Measurements from ENCODE around the gene CA10. TPM values are rescaled to one million over a fixed set of nuclear protein-coding genes. Genes with fewer than 3 reads are reported as not detected.

CA10 gene
- total and polyA plus RNA-seq, 2 experiments from 2014 or later: 0.92 to 1.5 TPM

- TF ChIP-seq ZNF331 (CRISPR knock-in tag; IDR thresholded peaks at IDR 0.05; ENCODE audit: low read depth) (no peak), EZH2phosphoT487 (IDR thresholded peaks at IDR 0.05; ENCODE audit: unreplicated experiment) (no peak), ZNF114 (CRISPR knock-in tag; IDR thresholded peaks at IDR 0.05) (no peak), NANOG (IDR thresholded peaks at IDR 0.05; ENCODE audit: borderline replicate concordance) (no peak), STAT1 (IDR thresholded peaks at IDR 0.05; ENCODE audit: unreplicated experiment) (no peak), JUNB (IDR thresholded peaks at IDR 0.05; ENCODE audit: unreplicated experiment) (no peak)
- TF ChIP-seq, protein P1, sequence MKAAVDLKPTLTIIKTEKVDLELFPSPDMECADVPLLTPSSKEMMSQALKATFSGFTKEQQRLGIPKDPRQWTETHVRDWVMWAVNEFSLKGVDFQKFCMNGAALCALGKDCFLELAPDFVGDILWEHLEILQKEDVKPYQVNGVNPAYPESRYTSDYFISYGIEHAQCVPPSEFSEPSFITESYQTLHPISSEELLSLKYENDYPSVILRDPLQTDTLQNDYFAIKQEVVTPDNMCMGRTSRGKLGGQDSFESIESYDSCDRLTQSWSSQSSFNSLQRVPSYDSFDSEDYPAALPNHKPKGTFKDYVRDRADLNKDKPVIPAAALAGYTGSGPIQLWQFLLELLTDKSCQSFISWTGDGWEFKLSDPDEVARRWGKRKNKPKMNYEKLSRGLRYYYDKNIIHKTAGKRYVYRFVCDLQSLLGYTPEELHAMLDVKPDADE (IDR thresholded peaks at IDR 0.05): no peak
These were observed 571.0 kb downstream of the CA10 start (continued) for GRCh38 chr17:51587516-51587915.

GRCh38 chr17:51585514-51586104, 572.9 kb downstream of the CA10 start:
- Histone ChIP-seq H3K4me3 (no peak overlapping the region), H3K27ac (ENCODE audit: low read depth) (no peak overlapping the region), H3K79me2 (replicated peaks; ENCODE audit: insufficient read depth) (no peaks in the 10 kb centered on the region), H2AFZ (no peak overlapping the region), H3K9me2 (ENCODE audit: insufficient read depth) (peaks cover 3% of the 10 kb centered on the region; the same call in 1 of the 2 replicates), H3K27me3 (ENCODE audit: insufficient read depth) (no peaks in the 10 kb centered on the region), H3F3A (replicated peaks; ENCODE audit: low read depth) (no peaks in the 10 kb centered on the region), H3K36me3 (ENCODE audit: insufficient read depth) (peaks cover 4% of the 10 kb centered on the region; the same call in 1 of the 2 replicates), H3K4me2 (no peak overlapping the region), H4K20me1 (replicated peaks; ENCODE audit: insufficient read depth) (no peaks in the 10 kb centered on the region), H3K4me1 (ENCODE audit: insufficient read depth) (no peaks in the 10 kb centered on the region)
- TF ChIP-seq CTCF (conservative IDR thresholded peaks at IDR 0.05; ENCODE audit: low read depth in 2 of 2): peak; percentile 72 to 91
- no peak for TF ChIP-seq EZH2 (IDR thresholded peaks at IDR 0.05; ENCODE audit: low read depth, unreplicated experiment)
- TF ChIP-seq, protein P2, sequence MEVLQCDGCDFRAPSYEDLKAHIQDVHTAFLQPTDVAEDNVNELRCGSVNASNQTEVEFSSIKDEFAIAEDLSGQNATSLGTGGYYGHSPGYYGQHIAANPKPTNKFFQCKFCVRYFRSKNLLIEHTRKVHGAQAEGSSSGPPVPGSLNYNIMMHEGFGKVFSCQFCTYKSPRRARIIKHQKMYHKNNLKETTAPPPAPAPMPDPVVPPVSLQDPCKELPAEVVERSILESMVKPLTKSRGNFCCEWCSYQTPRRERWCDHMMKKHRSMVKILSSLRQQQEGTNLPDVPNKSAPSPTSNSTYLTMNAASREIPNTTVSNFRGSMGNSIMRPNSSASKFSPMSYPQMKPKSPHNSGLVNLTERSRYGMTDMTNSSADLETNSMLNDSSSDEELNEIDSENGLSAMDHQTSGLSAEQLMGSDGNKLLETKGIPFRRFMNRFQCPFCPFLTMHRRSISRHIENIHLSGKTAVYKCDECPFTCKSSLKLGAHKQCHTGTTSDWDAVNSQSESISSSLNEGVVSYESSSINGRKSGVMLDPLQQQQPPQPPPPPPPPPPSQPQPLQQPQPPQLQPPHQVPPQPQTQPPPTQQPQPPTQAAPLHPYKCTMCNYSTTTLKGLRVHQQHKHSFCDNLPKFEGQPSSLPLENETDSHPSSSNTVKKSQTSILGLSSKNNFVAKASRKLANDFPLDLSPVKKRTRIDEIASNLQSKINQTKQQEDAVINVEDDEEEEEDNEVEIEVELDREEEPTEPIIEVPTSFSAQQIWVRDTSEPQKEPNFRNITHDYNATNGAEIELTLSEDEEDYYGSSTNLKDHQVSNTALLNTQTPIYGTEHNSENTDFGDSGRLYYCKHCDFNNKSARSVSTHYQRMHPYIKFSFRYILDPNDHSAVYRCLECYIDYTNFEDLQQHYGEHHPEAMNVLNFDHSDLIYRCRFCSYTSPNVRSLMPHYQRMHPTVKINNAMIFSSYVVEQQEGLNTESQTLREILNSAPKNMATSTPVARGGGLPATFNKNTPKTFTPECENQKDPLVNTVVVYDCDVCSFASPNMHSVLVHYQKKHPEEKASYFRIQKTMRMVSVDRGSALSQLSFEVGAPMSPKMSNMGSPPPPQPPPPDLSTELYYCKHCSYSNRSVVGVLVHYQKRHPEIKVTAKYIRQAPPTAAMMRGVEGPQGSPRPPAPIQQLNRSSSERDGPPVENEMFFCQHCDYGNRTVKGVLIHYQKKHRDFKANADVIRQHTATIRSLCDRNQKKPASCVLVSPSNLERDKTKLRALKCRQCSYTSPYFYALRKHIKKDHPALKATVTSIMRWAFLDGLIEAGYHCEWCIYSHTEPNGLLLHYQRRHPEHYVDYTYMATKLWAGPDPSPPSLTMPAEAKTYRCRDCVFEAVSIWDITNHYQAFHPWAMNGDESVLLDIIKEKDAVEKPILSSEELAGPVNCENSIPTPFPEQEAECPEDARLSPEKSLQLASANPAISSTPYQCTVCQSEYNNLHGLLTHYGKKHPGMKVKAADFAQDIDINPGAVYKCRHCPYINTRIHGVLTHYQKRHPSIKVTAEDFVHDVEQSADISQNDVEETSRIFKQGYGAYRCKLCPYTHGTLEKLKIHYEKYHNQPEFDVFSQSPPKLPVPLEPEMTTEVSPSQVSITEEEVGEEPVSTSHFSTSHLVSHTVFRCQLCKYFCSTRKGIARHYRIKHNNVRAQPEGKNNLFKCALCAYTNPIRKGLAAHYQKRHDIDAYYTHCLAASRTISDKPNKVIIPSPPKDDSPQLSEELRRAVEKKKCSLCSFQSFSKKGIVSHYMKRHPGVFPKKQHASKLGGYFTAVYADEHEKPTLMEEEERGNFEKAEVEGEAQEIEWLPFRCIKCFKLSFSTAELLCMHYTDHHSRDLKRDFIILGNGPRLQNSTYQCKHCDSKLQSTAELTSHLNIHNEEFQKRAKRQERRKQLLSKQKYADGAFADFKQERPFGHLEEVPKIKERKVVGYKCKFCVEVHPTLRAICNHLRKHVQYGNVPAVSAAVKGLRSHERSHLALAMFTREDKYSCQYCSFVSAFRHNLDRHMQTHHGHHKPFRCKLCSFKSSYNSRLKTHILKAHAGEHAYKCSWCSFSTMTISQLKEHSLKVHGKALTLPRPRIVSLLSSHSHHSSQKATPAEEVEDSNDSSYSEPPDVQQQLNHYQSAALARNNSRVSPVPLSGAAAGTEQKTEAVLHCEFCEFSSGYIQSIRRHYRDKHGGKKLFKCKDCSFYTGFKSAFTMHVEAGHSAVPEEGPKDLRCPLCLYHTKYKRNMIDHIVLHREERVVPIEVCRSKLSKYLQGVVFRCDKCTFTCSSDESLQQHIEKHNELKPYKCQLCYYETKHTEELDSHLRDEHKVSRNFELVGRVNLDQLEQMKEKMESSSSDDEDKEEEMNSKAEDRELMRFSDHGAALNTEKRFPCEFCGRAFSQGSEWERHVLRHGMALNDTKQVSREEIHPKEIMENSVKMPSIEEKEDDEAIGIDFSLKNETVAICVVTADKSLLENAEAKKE (CRISPR knock-in tag; IDR thresholded peaks at IDR 0.05): peak; percentile 63; the same call in 1 of the 2 replicates
- no peak for TF ChIP-seq ZNF331 (CRISPR knock-in tag; IDR thresholded peaks at IDR 0.05; ENCODE audit: low read depth)
- Mint-ChIP-seq H3K27me3 (ENCODE audit: insufficient read depth, low read depth, poor library complexity) (no peaks in the 10 kb centered on the region), H3K9me3 (peaks cover 16% of the 10 kb centered on the region; the same call in 2 of the 3 replicates), H3K36me3 (ENCODE audit: low read depth) (no peaks in the 10 kb centered on the region; the same call in 2 of the 3 replicates), H3K27ac (no peak overlapping the region), H3K4me1 (no peaks in the 10 kb centered on the region), H3K4me3 (no peak overlapping the region)
- DNase-seq (ENCODE audit: low spot score) (peak; percentile 76), ATAC-seq (peak; percentile 90)

Measured in GM23338 (cell line).